GM23338 (cell line): ENCODE data around the gene DCAF5.

ENCODE experiments used
- CREB1 ChIP-seq: fragments of 250-450 bp; sonication (Bioruptor Pico); IDR thresholded peaks from 2 replicates; pipeline ENCODE4 v1.5.0; 2020; ENCODE audit warnings: low read depth, mild to moderate bottlenecking, moderate library complexity
- EZH2 ChIP-seq: fragments of 200-600 bp; sonication (generic); IDR thresholded peaks from one replicate; pipeline ENCODE4 v1.8.0; 2017; ENCODE audit warnings: antibody characterized with exemption, mild to moderate bottlenecking, low read depth; ENCODE audit not compliant: unreplicated experiment
- EZH2phosphoT487 ChIP-seq: fragments of 200-600 bp; sonication (generic); IDR thresholded peaks from one replicate; pipeline ENCODE4 v1.8.1; 2018; ENCODE audit warnings: antibody characterized with exemption; ENCODE audit not compliant: unreplicated experiment
- JUNB ChIP-seq: IDR thresholded peaks from one replicate; pipeline ENCODE4 v1.6.1; 2016; ENCODE audit warnings: antibody characterized with exemption; ENCODE audit not compliant: unreplicated experiment
- NANOG ChIP-seq: IDR thresholded peaks from 2 replicates; pipeline ENCODE4 v1.6.1; 2016; ENCODE audit warnings: antibody characterized with exemption, borderline replicate concordance
- POLR2AphosphoS5 ChIP-seq: IDR thresholded peaks from 2 replicates; pipeline ENCODE4 v1.6.1; 2016; ENCODE audit warnings: antibody characterized with exemption, low read depth
- STAT1 ChIP-seq: IDR thresholded peaks from one replicate; pipeline ENCODE4 v1.6.1; 2016; ENCODE audit warnings: antibody characterized with exemption; ENCODE audit not compliant: unreplicated experiment
- ZNF331 ChIP-seq: fragments of 250-450 bp; sonication (Bioruptor Pico); IDR thresholded peaks from 2 replicates; pipeline ENCODE4 v1.5.0; 2020; ENCODE audit warnings: low read depth, mild to moderate bottlenecking, moderate library complexity
- TF ChIP-seq, protein P1 (sequence below), 2 experiments: fragments of 200-600 bp in 1 of 2; sonication (generic) in 1 of 2; conservative IDR thresholded peaks; 2 replicates each; pipeline versions ENCODE4 v1.5.1 to v1.6.1; 2016 to 2017; ENCODE audit warnings: antibody characterized with exemption in 2 of 2, low read depth in 2 of 2, mild to moderate bottlenecking in 2 of 2, moderate library complexity in 1 of 2
- TF ChIP-seq, protein P2 (sequence below): IDR thresholded peaks from one replicate; pipeline ENCODE4 v1.6.1; 2018; ENCODE audit warnings: antibody characterized with exemption; ENCODE audit not compliant: unreplicated experiment
- TF ChIP-seq, protein P3 (sequence below): IDR thresholded peaks from 2 replicates; pipeline ENCODE4 v1.6.1; 2016; ENCODE audit warnings: antibody characterized with exemption

GRCh38 chr14:69001375-69001774 is 151.5 kb downstream of the DCAF5 start:
- TF ChIP-seq, protein P1, sequence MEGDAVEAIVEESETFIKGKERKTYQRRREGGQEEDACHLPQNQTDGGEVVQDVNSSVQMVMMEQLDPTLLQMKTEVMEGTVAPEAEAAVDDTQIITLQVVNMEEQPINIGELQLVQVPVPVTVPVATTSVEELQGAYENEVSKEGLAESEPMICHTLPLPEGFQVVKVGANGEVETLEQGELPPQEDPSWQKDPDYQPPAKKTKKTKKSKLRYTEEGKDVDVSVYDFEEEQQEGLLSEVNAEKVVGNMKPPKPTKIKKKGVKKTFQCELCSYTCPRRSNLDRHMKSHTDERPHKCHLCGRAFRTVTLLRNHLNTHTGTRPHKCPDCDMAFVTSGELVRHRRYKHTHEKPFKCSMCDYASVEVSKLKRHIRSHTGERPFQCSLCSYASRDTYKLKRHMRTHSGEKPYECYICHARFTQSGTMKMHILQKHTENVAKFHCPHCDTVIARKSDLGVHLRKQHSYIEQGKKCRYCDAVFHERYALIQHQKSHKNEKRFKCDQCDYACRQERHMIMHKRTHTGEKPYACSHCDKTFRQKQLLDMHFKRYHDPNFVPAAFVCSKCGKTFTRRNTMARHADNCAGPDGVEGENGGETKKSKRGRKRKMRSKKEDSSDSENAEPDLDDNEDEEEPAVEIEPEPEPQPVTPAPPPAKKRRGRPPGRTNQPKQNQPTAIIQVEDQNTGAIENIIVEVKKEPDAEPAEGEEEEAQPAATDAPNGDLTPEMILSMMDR (conservative IDR thresholded peaks at IDR 0.05; ENCODE audit: low read depth in 2 of 2), result no peak
- TF ChIP-seq, protein P2, sequence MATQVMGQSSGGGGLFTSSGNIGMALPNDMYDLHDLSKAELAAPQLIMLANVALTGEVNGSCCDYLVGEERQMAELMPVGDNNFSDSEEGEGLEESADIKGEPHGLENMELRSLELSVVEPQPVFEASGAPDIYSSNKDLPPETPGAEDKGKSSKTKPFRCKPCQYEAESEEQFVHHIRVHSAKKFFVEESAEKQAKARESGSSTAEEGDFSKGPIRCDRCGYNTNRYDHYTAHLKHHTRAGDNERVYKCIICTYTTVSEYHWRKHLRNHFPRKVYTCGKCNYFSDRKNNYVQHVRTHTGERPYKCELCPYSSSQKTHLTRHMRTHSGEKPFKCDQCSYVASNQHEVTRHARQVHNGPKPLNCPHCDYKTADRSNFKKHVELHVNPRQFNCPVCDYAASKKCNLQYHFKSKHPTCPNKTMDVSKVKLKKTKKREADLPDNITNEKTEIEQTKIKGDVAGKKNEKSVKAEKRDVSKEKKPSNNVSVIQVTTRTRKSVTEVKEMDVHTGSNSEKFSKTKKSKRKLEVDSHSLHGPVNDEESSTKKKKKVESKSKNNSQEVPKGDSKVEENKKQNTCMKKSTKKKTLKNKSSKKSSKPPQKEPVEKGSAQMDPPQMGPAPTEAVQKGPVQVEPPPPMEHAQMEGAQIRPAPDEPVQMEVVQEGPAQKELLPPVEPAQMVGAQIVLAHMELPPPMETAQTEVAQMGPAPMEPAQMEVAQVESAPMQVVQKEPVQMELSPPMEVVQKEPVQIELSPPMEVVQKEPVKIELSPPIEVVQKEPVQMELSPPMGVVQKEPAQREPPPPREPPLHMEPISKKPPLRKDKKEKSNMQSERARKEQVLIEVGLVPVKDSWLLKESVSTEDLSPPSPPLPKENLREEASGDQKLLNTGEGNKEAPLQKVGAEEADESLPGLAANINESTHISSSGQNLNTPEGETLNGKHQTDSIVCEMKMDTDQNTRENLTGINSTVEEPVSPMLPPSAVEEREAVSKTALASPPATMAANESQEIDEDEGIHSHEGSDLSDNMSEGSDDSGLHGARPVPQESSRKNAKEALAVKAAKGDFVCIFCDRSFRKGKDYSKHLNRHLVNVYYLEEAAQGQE, result no peak
- TF ChIP-seq EZH2 (no peak), ZNF331 (CRISPR knock-in tag) (no peak), STAT1 (no peak), EZH2phosphoT487 (no peak), POLR2AphosphoS5 (no peak), CREB1 (CRISPR knock-in tag) (no peak), JUNB (no peak), NANOG (no peak)
- TF ChIP-seq, protein P3, sequence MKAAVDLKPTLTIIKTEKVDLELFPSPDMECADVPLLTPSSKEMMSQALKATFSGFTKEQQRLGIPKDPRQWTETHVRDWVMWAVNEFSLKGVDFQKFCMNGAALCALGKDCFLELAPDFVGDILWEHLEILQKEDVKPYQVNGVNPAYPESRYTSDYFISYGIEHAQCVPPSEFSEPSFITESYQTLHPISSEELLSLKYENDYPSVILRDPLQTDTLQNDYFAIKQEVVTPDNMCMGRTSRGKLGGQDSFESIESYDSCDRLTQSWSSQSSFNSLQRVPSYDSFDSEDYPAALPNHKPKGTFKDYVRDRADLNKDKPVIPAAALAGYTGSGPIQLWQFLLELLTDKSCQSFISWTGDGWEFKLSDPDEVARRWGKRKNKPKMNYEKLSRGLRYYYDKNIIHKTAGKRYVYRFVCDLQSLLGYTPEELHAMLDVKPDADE, result no peak
